Measurements from ENCODE around the gene TBL1XR1.

The TBL1XR1 gene

DNA sequence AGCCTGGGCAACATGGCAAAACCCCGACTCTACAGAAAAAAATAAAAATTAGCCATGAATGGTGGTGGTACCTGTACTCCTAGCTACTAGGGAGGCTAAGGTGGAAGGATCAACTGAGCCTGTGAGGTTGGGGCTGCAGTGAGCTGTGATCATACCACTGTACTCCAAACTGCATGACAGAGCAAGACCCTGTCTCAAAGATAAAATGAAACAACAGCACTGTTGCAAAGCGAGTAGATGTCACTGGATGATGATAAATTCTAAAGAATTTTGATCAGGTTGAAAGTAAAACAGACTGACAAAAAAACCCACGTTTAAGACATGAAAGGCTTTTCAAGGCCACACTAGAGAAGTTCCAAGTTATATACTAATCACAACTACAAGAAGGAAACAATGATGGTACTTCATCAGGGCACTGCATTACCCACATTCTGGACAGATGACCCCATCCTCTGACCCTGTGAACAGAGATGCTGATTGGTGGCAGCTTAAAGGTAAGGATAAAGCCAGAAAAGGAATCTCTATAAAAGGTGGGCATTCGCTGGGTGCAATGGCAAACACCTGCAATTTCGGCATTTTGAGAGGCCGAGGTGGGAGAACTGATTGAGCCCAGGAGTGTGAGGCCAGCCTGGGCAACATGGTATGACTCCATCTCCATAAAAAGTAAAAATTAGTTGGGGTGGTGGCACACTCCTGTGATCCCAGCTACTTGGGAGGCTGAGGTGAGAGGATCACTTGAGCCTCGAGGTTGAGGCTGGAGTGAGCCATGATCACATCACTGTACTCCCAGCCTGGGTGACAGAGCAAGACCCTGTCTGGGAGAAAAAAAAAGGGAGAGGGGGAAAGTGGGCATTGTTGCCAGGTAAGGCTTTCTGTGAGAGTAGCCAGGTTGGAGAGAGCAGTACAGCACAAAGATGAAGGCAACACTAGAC is 59.2 kb downstream of the TBL1XR1 start:
- no peak for DNase-seq

DNA sequence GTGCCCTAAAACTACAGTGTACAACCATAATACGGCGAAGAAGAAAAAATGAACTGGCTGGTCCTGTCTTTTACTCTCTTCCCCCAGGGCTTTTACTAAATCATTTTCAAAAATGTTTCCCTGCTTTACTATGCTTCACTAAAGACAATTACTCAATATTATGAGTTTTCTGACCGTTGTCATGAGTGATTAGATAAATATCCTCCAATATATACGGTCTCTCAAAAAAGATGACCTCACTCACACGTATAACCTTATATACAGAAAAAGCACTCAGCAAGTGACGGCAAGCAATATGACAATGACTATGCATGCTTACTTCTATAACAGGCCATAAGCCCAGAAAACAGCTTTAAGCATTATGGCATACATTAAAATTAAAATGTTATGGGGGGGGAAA is 60.5 kb downstream of the TBL1XR1 start:
- no peak for DNase-seq

DNA sequence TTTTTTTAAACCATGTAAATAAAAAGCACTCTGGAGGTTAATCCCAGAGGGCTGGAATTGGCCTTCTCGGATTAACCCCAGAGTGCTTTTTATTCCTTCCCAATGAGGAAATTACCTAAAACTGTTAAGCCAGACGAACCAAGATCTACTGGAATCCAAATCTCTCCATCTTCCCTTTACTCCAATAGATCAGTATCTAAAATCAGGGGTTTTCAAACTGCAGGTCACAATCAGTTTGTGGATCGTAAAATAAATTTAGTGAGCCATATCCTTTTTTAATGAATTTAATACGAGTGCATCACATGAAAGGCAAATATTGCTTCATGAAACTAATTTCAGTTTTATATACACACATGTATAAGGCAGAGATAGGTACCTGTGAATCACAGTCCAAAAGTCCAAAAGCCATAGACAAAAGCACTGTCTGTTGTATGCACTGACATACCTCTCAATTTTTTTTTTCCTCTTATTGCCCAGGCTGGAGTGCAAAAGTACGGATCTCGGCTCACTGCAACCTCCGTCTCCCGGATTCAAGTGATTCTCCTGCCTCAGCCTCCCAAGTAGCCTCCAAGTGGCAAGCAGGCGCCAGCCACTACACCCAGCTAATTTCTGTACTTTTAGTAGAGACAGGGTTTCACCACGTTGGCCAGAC is 61.3 kb downstream of the TBL1XR1 start:
- no peak for DNase-seq

DNA sequence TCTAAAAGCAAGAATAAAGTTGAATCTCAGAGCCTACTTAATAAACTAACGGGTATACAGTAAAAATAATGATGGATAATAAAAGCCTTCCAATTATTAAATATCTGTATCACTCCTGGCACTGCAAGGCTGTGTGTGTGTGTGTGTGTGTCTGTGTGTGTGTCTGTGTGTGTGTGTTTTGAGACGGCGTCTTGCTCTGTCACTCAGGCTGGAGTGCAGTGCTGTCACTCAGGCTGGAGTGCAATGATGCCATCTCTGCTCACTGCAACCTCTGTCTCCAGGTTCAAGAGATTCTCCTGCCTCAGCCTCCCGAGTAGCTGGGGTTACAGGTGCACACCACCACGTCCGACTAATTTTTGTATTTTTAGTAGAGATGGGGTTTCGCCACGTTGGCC is 62.5 kb downstream of the TBL1XR1 start:
- DNase-seq, result no peak

- DNase-seq, result no peak
These were observed 63.1 kb downstream of the TBL1XR1 start for GRCh38 chr3:177133860-177134815.

DNA sequence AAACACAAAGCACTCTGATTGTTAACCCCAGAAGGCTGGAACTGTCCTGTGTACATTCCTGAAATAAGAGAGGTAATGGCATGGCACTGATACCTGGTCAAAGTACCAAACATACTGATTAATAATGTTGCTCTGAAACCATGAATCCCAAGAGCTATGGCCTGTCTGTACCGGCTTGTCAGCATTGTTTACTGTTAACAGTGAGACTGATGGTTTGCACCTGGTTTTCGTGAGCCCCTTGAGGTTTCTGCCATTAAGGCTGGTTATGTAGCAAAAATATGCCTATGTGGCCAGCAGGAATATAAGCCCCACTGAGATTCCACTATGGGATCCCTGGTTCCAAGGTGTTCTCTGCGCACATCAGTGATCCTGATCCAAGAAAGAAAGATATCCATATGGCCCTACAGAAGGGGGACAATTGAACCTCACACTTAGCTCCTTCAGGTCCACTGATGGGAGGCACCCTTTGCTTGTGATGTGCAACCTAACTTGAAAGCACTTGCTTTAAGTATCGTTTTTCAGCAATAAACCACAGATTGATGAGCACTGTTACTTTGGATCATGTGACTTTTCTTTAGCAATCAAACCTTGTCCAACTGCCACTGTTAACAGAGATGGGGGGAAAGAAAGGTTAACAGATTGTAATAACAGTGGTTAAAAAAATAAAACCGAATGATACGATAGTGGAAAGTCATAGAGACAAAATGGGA is 65.2 kb downstream of the TBL1XR1 start:
- no peak for DNase-seq

DNA sequence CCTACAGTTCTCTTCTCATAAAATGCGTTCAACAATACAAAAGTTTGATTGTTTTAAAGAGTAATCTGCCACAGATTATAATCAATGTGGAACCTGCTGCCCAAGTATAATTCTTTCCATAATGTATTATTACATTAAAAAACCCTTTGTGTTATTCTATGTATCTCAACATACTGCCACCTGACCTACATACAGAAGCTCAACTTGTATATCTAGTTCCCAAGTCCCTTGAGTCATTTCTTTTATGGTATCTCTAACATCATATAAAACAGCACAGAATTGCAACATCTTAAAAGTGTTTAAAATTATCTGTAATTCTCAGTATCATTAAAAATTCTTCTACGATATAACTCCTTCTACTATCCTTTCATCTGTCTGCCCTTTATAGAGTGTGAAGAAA is 70.3 kb downstream of the TBL1XR1 start:
- no peak for DNase-seq

DNA sequence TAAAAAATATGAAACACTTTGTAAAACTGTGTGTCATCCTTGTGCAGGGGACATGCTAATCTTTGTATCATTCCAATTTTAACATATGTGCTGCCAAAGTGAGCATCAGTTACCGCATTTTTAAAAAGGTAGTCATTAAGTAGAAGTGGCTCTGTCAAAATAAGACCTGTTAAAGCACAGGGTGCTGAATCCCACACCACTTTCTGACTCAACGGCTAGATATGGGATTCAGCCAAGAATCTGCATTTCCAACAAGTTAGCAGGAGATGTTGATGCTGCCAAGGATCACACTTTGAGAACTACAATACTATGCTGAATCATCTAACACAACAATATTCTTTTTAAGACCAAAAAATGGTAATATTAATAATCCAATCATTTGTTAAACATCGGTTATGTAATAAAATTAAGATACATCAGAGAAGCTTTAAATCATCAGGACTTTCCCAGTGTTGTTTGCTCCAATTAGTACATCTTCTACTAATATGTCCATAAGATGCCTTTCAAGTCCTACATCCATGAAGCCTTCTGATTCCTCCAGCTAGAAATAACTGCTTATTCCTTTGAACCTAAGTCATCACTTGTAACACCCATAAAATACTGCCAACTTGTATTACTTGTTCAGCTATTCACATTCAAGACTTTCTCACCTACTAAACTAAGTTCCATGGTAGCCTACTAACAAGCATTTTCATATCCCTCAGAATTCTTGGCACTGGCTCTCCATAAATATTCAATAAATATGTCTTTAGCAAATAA is 71.1 kb downstream of the TBL1XR1 start:
- no peak for DNase-seq

DNA sequence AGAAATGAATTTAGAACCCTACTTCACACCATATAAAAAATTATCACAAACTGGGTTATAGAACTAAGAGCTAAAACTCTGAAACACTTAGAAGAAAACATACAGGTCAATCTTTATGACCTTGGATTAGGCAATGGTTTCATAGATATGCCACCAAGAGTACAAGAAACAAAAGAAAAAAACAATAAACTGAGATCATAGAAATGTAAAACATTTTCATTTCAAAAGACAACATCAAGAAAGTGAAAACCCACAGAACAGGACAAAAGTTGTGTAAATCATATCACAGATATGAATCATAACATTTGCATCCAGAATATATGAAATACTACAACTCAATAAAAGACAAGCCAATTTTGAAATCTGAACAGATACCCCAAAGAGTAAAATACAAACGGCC is 72.4 kb downstream of the TBL1XR1 start:
- no peak for DNase-seq

DNA sequence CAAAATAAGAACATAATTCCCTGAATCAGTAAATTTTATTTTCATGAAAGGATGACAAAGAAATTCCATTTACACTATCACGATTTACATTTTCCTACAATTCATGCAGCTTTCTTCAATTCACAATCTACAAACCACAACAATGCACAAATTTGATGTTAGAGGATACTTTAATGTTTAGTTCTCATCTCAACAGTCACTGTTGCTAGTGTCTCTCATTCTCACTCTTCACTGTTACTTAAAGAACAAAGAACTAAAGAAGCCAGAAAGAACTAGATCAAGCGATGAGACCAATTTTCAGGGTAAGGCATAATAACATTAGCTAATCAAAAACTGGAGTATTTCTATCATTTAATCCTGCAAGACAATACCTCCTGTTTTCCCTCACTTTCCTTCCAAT is 73.5 kb downstream of the TBL1XR1 start:
- DNase-seq, result no peak

DNA sequence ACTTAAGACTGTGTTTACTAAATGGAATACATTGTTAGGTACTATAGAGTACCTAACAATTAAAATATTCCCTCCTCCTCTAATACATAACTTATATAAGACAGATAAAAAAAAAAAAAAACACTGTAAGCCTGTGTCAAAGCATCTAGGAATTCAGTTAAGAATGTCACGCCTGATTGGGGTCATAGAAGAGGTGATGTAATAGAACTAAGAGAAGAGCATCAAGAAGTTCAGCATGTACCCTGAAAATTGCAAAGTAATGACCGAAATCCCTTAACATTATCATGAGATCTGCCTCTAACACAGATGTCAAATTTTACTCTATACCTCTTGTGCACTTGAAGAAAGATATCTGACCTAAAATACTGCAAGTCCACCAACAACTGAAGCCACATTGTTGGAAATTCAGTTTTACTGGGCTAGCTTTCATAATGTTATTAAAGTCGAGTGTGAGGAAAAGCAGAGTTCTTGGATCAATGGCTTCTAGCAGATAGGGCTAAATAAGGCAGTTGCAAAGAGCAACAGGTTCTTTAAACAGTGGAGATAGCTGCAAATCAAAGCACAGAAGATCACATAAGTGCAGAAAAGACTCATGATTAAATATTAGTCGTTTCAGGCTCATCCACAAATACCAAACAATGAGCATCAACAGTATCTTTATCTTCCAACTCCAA is 75.0 kb downstream of the TBL1XR1 start:
- no peak for DNase-seq

- no peak for DNase-seq
These were observed 77.5 kb downstream of the TBL1XR1 start for GRCh38 chr3:177119829-177120228.

DNA sequence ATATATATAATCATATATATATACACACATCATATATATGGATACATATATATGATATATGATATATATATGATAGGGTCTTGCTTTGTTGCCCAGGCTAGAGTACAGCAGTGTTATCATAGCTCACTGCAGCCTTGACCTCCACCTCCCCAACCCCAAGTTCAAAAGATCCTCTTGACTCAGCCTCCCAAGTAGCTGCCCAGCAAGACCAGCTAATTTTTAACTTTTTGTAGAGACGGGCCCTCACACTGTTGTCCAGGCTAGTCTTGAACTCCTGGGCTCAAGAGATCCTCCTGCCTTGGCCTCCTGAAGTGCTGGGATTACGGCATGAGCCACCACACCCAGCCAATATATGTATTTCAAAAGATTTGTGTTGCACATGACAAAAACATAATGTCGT is 83.0 kb downstream of the TBL1XR1 start:
- DNase-seq, result no peak

GRCh38 chr3:177111541-177111949 is 85.7 kb downstream of the TBL1XR1 start:
- no peak for DNase-seq

DNA sequence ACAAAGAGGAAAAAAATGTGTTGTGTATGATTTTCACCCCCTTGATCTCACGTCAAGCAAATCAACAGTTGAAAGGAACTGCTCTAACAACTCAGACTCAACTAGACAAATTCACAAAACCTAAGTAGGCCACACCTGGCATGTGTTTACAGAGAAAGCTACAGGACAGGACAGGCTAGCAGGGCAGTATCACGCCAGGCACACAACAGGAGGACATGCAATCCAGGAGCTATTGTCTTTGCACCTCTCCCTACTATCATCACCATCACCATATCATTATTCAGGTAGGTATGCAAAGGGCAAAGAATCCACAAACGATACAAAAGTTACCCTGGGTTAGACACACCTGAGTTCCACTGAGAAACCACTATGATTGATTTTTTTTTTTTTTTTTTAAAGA is 86.4 kb downstream of the TBL1XR1 start:
- DNase-seq, result no peak

- no peak for DNase-seq
These were observed 86.9 kb downstream of the TBL1XR1 start for GRCh38 chr3:177110386-177110785.

DNA sequence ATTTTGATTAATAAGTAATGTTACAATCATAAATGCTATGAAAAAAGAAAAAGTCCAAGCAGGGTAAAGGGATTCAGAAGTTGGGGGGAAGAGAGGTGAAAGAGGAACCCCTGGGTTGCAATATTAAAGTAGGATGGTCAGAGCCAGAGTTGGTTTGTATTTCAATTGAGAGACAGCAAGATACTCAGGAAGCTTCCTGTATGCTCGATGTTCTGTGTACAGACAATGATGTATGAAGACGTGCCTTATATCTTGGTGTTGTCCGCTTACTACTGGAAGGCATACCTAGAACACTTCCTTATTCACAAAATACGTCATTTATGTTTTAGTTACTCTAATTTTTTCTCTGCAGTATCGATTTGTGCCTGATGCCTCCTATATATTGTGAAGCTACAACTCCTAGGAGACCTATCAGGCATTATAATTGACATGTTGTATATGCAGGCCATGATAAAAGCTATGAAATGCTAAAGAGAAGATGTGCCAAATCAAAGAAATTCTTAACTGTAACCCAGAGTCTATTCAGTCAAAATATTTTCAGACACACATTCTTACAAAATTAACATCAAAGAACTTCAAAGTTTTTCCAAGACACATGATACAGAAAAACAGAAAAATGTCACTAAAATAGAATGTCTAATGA is 87.5 kb downstream of the TBL1XR1 start:
- no peak for DNase-seq

GRCh38 chr3:177108648-177109047 is 88.6 kb downstream of the TBL1XR1 start:
- DNase-seq, result no peak

DNA sequence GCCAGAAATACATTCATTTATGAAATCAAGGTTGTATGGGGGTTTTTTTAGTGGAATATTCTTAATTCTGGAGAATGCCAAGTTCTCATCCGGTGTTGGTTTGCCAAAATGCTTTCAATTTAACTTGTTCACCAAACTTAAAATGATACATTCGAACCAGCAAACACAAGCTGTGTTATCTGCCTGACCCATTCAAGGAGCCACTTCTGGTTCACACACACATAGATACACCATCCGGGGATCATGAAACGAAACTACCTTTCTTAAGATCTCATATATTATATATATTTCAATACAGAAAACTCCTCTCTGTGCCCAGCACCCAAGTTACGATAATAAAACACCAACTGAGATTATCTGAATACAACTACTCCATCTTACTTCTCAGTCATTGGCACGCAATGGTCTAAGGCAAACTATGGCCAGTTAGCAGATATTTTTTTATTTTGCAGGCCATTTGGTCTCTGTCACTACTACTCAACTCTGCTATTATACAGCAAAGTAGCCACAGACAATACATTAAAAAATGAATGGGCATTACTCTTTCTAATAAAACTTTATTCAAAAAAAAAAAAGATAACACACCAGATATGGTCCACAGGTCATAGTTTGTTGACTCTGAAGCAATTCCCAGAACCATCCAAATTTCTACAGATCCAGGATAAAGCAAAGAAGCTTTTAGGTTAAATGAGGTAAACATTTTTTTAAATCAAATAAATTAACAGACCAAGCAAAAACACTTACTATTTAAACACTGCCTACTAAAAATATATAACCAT is 89.6 kb downstream of the TBL1XR1 start:
- DNase-seq, result no peak

GRCh38 chr3:177106594-177106993 is 90.7 kb downstream of the TBL1XR1 start:
- DNase-seq, result no peak

Measured in DMS79 (cell line).